Stimulated activated CD8-positive, alpha-beta memory T cell treated with anti-CD3 and anti-CD28 coated beads, Interleukin-12 subunit alpha, Interleukin-12 subunit beta, amount 100 ng/mL, for 4 hours (primary cell): ENCODE data around the gene DGLUCY.
"Not testable (repeated sequence)": the region's sequence is repeated elsewhere in the genome, so short reads cannot be mapped to it uniquely, and the experiment has no call there.

Experiments used
- DNase-seq: peaks from one replicate; pipeline ENCODE4 v3.0.0-alpha.2; 2020; ENCODE audit warnings: low read depth

Gene DGLUCY

DNA sequence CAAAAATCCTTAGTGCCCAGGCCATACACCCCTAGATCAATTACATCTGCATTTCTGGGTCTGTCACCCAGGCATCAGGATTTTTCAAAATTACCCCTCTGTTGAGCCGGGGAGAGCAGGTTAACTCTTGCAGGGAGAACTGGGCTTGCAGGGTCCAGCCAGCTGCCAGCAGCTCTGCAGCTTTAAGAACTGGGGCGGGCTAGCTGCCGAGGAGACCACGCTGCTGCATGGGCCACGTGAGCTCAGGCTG lies at the start of gene DGLUCY:
Gene DGLUCY, plus strand, starts transcription at position 245 of the 250 bp plus-strand sequence. CDS start 46,222 bp downstream, outside the sequence.
- no peak for DNase-seq

- DNase-seq = no peak
Measured at GRCh38 chr14:91065266-91065665, 48.6 kb upstream of the DGLUCY start.

GRCh38 chr14:91067186-91067585 lies 46.7 kb upstream of the DGLUCY start:
- DNase-seq = no peak

DNA sequence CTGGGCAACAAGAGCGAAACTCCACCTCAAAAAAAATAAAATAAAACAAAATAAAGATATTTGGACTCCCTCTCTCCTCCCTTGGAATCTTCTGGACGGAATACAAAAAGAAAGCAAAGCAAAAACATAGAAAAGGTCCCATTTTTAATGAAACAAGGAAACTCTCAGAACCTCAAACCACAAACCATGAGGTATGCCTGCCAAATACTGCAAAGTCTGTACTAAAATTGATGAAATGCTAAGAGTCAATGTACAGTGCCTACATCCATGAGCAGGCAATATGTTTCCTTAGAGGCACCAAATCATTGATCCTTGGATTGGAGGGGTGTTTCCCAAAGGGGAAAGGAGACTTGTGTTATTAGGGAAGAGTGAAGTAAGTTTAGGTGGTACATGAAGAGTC lies 45.2 kb upstream of the DGLUCY start:
- no peak for DNase-seq

DNA sequence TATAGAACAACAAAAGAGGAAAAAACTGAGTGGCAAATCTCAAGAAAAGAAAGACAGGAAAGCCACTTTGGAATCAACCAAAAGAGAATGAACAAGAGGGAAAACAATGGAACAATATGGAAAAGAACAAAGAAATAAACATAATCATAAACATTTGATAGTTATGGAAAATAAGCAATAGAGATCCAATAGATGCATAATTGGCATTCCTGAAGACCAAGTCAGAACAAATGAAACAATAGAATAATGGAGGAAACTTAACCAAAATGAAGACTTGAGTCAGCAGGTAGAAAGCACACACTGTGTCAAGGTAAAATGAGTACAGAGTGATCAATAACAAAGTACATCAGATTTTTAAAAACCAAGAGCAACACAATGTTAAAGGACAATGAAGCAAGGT lies 43.3 kb upstream of the DGLUCY start:
- DNase-seq = no peak

- no peak for DNase-seq
Measured at GRCh38 chr14:91075553-91075952, 38.3 kb upstream of the DGLUCY start.

DNA sequence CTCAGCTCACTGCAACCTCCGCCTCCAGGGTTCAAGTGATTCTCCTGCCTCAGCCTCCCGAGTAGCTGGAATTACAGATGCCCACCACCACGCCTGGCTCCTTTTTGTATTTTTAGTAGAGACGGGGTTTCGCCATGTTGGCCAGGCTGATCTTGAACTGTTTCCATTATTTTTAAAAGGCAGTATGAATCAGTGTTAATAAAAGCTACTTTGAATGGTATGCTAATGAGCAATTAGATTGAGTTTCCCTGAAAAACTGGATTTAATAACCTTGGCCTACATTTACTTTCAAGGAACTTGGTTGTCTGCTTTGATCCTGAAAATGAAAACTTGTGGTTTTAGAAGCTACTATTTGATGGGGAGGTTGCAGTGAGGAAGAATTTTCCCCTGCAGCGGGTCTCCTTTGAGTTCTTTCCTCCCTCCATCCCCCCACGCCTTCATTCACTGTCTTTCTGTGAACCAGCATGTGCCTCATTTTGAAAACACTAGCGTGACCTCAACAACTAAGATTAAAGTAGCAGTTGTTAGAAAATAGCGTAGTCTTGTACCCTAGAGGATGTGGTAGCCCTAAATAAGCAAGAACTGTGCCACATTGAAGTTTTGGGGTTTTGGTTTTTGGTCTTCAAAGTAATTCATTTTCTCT lies 35.7 kb upstream of the DGLUCY start:
- no peak for DNase-seq

GRCh38 chr14:91080071-91080470 lies 33.8 kb upstream of the DGLUCY start:
- no peak for DNase-seq

DNA sequence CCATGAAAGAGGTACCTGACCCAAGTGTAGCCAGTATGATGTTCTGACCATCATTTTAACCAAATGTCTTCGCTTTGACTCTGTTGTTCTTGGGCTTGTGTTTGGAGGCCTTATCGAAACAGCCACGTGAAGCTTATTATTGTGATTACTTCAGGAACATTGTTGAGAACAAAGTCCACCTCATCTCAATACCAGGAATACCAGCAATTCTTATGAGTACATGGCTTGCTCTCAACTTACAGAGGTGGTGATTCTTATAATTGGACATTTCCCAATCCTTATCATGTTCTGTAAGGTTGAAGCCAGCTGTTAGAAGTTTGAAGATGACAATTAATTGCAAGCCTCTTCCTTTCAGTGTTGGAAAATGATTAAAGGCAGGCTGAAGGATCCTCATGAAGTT lies 31.6 kb upstream of the DGLUCY start:
- no peak for DNase-seq

DNA sequence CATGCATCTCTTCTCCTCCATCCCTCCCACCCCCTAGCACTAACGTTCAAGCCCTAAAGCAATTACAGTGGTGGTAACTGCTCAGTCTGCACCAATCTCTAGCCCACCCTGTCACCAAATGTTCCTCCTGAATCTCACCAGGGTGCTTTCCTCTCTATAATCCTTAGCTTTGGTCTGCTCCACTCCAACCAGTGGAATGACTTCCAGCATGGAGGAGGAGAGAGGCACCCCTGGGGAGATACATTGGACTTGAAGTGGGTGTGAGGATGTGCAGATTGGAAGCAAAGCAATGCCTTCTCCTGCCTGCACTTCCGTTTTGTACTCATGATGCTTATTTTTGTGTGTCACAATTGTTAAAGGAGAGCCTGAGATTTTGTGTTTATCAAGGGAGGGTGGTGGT lies 29.4 kb upstream of the DGLUCY start:
- no peak for DNase-seq

GRCh38 chr14:91087470-91087869 lies 26.4 kb upstream of the DGLUCY start:
- not testable (repeated sequence) for DNase-seq

DNA sequence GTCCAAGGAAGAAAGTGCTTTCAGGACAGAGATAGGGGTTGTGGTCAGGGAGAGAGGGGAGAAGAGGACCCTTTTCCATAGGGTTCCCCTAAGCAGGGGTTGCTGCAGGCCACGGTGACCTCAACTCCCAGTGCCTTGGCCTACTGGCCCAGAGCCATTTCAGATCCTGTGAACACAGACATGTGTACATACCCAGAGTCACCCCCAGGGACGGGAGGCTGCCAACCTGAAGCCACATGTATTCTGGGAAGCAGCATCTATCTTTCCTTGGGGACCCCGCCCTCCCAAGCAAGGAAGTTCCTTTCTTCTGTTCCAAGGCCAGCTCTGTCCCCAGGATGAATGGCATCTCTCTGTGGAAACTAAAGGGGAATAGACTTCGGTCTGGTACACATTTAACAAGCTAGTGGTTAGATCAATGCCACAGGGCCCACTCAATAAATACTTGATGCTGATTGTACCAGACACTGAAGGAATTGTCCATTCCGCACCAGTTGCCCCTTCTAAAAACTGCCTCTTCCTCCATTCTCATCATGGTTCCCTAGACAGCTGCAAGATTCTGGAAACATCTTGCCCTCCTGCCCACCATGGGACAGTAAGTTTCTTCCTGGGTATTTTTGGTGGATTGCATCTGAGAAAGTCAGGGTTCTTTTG lies 25.2 kb upstream of the DGLUCY start:
- DNase-seq = no peak

DNA sequence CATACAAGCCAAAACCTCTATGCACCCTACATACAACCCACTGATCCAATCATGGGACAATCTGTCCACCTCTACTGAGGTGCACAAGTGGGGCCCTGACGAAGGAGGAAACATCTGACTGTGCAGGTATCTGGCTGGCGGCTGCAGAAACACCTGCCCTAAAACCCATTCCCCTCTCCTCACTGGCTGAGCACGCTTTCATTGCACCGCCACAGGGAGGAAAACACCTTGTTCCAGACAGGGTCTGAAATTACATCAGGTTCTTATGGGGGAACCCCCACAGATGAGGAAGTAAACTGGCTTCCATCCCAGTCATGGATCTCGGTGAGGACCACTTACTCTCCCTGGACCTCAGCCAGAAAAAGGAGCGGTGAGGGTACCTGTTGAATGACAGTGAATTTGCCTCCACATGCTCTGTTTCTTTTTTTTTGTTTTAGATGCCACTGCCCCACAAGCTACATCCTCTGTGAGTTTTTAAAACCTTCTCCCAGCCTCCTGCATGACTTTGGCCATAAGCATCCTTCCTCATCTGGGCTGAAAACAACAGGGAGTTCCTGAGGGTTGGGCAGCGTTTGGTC lies 23.8 kb upstream of the DGLUCY start:
- no peak for DNase-seq

DNA sequence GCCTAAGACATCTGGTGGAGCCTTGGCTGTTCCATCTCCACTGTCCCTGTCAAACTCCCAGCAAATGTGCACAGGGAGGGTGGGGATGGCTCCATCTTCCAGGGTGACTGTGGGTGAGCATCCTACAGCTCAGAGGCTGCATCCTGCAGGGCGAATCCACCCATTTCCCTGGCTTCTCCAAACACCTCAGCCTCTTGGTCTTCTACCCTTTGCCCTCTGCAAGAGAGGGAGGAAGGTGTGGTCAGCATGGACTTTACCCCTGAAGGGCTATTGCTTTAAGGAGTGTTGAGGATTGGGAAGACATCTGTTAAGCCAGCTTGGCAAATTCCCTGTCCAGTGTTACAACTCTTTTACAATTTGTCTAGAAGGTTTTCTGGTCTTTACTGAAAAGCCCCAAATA lies 23.1 kb upstream of the DGLUCY start:
- no peak for DNase-seq

- no peak for DNase-seq
Measured at GRCh38 chr14:91092073-91092472, 21.8 kb upstream of the DGLUCY start.

GRCh38 chr14:91093743-91094472 lies 20.0 kb upstream of the DGLUCY start:
- DNase-seq = not testable (repeated sequence)

DNA sequence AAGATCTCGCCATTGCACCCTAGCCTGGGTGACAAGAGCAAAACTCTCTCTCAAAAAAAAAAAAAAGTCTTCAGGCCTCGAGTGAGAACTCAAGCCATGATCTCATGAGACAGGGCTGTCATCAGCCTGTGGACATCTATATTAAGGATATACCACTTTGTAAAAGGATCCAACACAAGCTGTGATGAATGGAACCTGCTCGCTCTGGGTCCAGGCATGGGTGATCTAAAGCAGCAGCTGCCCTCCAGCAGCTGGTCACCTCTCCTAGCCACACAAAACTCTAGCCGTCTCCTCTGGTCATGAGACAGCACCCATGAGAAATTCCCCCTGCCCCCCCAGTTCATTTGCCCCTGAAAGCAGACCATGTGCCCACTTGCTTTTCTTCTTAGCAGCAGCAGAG lies 19.1 kb upstream of the DGLUCY start:
- no peak for DNase-seq

- no peak for DNase-seq
Measured at GRCh38 chr14:91095178-91095577, 18.7 kb upstream of the DGLUCY start.

DNA sequence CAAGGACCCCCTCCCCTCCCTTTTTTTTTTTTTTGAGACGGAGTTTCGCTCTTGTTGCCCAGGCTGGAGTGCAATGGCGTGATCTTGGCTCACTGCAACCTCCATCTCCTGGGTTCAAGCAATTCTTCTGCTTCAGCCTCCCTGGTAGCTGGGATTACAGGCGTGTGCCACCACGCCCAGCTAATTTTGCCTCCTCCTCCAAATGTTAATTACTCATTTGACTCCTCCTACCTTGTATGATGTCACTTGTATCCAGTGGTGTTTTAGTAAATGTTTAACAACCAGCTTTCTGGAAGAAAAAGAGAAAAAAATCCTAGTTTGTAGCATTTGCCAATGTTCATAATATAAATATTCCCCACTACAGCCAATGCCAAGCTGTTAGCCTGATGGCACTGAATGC lies 16.2 kb upstream of the DGLUCY start:
- DNase-seq = not testable (repeated sequence)

GRCh38 chr14:91098591-91098990 lies 15.3 kb upstream of the DGLUCY start:
- DNase-seq = no peak

DNA sequence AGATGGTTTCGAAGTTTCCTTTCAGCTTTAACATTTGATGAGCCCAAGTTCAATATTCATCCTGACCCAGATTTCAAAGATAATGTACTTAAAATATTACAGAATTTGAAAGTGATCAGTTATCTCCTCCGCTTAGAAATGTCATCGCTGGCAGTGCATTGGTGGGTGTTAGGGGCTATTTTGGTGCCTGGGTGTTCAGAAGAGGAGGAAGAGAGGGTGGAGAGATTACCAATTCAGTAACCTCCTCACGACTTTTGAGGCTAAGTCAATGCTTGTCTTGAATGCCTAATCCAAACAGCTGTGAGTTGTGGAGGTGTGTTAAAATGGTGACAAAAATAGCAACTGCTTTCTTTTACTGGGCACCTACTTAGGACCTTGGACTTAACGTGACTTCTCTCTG lies 13.8 kb upstream of the DGLUCY start:
- DNase-seq = no peak

DNA sequence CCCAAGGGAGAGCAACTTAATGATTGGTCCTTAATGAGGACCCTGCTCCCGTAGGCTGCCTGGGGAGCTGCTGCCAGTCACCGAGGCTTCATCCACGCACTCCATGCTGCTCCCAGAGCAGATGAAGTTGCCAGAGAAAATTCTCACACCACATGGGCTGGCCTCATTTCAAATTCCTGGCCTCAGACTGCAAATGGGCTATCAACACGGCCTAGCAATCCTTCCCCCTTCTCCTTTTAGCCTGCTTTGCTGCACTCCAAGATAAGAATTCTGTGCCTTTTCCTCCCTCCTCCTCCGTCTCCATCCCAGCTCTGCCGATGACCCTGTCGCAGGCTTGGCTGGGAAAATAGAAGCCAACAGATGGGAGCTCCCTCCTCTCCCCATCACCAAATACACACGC lies 10.8 kb upstream of the DGLUCY start:
- no peak for DNase-seq

DNA sequence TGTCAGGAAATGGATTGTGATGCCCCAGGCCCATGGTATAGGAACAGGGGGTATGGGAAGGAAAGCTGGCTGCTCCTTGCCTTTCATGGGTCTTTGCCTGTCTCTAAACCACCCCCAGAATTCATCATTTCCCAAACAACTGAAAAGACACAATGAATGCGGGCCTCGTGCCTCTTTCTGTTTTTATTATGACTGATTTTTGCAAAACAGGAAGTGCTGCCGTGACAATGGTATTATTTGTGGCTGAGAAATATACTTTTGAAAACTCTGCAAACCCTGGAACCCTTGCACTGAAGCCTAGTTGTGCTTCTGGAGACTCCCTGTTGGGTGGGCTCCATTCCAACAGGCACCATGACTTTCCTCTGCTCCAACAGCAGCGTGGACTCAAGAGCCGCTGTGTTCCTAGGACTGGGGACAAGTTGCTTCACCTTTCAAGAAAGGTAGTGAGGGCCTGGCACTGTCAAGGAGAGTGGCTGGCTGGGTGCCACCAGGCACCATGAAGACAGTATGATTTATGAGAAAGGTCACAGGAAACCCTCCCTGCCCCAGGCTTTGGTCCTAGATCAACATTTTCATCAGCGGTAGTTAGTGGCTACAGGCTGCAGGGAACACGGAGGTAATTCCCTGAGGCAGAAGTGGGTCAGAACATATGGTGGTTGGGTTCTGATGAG lies 4.8 kb upstream of the DGLUCY start:
- DNase-seq = no peak
